Anterior cingulate cortex (tissue), 58 donors: ENCODE measurements around the gene PCSK2.

Experiments used
- DNase-seq, 58 donors: peaks; one replicate each; lab custom pipeline; 2025; lab: John Stamatoyannopoulos, UW

PCSK2 gene

GRCh38 chr20:17233626-17234025 is 6.8 kb downstream of the PCSK2 start:
- no peak for DNase-seq

DNA sequence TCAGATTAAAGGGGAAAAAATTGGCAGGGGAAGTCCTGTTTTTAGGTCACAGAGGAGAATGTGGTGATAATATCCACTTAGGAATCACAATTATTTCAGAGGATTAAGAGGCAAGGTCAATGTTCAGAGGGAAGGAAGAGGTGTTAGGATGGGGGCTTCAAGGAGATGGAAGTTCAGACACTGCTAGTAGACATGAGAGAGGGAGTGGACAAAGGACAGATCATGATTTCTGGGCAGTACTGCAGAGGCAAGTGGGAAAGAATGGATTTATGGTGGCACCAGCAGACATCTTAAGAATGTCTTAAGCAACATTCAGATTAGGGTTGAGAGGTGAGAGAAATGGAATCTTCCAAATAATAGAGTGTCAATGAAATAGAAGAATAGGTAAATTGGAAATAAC is 9.9 kb downstream of the PCSK2 start:
- DNase-seq = no peak

DNA sequence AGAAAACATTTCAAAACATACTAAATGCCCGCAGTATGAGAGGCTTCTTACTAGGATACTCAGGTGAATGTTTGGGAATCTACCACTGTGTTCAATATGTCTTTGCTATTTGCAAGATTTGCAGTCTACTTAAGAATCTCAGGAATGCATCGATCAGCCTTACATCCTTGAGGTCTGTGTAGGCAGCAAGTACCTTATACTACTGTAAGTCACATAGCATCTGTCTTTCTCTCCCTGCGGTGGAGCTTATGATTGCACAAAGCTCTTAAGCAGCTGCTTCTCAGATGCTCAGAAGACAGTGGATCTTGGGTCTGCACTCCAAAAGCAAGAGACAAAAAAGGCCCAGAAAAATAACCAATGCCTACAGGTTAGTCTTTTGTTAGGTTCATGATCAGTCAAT is 21.4 kb downstream of the PCSK2 start:
- peak in 1 of 58 donors; percentile 1 for DNase-seq

- no peak for DNase-seq
Observed at GRCh38 chr20:17262786-17263185, 35.9 kb downstream of the PCSK2 start.

- DNase-seq = no peak
Observed at GRCh38 chr20:17273717-17274116, 46.9 kb downstream of the PCSK2 start.

- DNase-seq = no peak
Observed at GRCh38 chr20:17276101-17276500, 49.3 kb downstream of the PCSK2 start.

DNA sequence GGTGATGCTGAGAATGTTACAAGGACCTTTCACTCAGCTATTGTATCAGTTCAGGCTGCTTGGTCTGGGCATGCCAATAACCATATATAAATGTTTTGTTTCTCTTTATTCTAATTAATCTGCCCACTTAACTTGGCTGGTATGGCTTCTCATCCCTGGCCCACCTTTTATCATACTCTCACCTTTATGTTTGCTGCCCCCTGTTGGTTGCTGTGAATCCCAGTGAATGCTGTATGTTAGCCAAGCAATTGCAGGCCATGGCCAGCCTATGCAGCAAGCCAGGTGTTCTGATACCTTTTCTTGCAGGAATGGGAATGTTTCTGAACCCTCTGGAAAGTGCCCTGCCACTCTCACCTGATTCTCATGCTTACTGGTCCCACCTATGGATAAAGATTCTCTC is 54.6 kb downstream of the PCSK2 start:
- DNase-seq = no peak

DNA sequence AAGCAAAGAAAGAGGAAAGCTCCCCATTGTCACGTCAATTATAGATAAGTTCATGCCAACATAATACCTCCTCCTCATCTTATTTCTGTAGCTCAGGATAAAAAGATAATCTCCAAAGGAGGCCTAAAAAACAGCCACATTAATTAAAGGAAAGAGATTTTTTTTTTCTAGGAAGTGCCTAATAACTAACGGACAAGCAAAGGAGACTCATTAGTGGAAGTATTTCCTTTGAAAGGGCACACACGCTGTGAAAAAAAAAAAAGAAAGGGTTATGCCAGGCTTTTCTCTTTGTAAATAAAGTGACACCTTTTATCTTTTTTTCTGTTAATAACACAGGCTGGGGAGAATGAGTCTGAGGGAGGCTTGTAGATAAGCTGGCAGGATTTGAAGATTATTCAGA is 55.7 kb downstream of the PCSK2 start:
- DNase-seq = no peak

GRCh38 chr20:17287503-17287902 is 60.7 kb downstream of the PCSK2 start:
- no peak for DNase-seq

GRCh38 chr20:17287998-17288397 is 61.2 kb downstream of the PCSK2 start:
- no peak for DNase-seq

DNA sequence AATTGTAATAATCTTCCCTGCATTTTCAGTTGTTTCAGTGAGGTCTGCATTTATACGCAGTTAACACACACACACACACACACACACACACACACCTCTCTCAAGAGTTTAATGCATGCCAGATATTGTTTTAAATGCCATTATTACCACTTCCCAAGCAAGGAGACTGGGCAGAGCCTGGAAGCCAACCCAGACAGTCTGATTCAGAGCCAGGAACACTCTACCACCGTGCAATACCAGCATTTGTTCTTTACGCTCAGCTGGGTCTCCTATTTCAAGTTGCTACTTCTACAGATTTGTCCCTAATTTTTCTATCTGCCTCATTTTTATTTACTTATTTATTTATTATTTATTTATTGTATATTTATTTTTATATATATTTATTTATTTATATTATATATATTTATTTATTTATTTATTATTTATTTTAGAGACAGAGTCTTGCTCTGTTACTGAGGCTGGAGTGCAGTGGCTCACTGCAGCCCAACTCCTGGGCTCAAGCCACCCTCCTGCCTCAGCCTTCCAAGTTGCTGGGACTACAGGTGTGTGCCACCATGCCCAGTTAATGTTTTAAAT is 68.4 kb downstream of the PCSK2 start:
- DNase-seq = no peak

- no peak for DNase-seq
Observed at GRCh38 chr20:17295991-17296390, 69.2 kb downstream of the PCSK2 start.

DNA sequence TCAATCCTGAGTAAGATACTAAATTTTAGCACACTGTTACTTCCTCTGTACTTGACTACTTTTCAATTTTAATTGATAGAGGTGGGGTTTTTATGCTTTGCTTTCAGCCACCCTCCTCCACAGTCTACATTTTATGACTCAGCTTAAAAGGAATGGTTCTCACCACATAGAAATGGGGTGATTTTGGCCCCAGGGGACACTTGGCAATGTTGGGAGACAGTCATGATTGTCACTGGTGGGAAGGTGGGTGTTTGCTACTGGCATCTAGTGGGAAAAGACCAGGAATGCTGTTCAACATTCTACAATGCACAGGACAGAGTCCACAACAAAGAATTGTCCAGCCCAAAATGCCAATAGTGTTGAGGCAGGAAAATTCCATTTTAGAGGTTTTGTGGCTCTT is 71.3 kb downstream of the PCSK2 start:
- no peak for DNase-seq

- no peak for DNase-seq
Observed at GRCh38 chr20:17298751-17299150, 71.9 kb downstream of the PCSK2 start.

DNA sequence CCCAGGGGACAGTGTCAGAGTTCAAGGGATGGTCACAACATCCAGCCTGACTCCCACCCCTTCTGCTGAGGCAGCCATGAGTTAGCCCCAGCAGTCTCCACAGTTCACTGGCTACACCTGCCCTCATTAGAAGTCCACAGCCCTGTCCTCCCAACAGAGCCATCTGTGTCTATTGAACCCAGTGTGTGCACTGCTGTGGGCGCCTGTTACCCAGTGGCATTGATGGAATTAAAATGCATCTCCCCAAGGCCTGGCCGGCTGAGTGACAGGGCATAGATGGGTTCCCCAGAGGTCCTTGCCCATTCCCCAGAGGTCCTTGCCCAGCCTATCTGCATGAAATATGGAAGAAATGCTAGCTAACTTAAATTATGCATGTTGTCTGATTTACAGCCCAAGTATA is 73.3 kb downstream of the PCSK2 start:
- DNase-seq = no peak

- no peak for DNase-seq
Observed at GRCh38 chr20:17304774-17305173, 77.9 kb downstream of the PCSK2 start.

DNA sequence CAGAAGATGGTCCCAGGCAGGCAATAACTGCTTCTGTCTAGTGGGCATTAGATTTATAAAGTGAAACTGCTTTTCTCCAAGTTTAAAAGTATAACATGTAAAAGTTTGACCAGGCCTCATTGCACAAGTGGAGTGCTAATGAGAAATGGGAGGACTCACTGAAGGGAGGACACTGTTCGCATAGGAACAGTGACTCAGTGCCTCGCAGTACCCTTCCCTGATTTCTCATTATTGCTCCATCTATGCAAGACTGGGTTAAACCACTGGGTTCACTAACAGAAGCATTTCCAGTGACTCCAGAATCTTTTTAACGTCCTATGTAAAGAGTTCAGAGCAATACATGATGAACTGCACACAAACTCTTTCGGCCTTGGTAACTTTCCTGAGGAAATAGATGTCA is 79.6 kb downstream of the PCSK2 start:
- DNase-seq = no peak

- no peak for DNase-seq
Observed at GRCh38 chr20:17314264-17314663, 87.4 kb downstream of the PCSK2 start.

- DNase-seq = peak in 1 of 58 donors; percentile 3
Observed at GRCh38 chr20:17315407-17316231, 88.8 kb downstream of the PCSK2 start.

GRCh38 chr20:17316316-17317038 is 89.6 kb downstream of the PCSK2 start:
- no peak for DNase-seq

DNA sequence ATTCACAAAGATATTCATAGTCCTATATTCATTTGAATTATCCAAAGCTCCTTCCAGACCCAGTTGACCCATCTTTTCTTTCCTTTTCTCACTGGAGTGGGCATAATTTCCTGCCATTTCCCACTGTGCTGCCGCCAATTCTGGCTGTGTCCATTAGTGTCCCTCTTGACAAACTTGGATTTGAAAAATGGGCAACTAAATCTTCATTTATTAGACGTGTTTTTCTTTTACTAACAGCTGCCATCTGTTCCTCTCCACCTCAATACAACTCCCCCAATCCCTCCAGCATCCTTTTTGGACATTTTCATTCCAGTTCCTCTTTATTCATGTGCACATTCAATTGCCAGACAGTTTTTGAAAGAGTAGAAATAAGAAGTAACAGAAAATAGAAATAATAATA is 90.5 kb downstream of the PCSK2 start:
- no peak for DNase-seq

DNA sequence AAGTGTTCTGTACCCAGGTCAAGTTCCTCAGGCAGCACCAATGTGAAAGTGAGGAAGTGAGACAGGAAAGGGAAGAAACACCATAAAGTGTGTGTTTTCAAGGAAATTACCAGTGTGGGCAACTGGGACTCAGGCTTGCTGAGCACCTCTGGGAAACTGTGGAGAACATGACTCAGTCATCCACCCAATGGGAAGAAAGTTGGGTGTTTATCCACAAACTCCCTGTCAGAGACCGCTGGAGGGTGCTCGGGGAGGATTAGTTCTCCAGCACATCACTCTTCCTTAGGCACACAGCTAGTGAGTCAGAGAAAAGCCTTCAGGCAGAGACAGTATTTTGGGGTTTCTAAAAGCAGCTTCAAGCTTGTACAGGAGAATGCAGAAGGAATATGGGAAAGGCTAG is 93.6 kb downstream of the PCSK2 start:
- peak in 11 of 58 donors; percentile 4 to 61 (median 14) for DNase-seq
